HPDE6-E6E7 (cell line): ENCODE results near the gene COPS8.
A peak's percentile ranks its signal among the peaks of the same experiment; 100 is the strongest.

Experiments used
- DNase-seq: peaks from one replicate; pipeline ENCODE4 v3.0.0; 2011; ENCODE audit warnings: missing footprints; ENCODE audit errors: extremely low spot score

The COPS8 gene

DNA sequence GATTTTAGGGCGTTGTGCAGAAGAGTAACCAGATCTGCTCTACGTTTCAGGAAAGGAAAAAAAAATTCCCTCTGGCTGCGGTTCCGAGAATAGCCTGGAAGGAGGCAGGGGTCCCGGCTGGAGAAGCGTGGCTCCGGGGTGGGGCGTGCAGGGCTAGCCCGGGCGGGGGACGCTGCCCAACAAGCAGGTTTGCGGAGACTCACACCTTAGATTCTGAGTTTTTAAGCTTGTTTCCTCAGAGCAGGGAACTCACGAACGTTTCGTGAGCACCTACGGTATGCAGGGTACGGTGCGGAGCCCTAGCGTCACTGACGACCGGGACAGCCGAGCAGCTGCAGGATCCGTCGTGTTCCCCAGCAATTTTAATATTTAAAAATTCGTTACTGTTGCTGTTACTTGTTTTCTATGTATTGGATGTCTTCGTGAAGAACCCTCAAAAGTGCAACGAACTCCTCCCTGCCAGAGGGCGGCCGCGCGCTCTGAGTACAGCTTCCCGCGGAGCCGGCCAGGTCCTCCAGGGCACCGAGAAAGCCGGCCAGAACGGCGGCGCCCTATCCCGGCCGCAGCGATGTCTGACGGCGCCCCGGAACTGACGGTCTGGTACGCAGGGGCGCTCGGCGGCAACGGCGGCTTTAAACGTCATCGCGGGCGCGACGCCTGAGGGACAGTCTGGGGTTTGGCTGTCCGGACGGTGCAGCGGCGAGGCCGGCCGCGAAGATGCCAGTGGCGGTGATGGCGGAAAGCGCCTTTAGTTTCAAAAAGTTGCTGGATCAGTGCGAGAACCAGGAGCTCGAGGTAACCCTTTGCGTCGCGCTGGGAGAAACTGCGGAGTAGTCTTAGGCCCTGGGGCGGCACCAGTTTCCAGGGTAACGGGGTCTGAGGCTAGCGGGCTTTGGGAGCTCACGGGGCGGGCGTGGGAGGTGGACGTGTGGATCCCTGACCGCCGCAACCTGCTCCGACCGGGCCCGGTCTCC is at the start of gene COPS8:
Gene COPS8 (plus strand): TSS at position 642 of the 974 bp plus-strand sequence. CDS start 76 bp downstream, at position 718.
- peak; percentile 95 for DNase-seq

DNA sequence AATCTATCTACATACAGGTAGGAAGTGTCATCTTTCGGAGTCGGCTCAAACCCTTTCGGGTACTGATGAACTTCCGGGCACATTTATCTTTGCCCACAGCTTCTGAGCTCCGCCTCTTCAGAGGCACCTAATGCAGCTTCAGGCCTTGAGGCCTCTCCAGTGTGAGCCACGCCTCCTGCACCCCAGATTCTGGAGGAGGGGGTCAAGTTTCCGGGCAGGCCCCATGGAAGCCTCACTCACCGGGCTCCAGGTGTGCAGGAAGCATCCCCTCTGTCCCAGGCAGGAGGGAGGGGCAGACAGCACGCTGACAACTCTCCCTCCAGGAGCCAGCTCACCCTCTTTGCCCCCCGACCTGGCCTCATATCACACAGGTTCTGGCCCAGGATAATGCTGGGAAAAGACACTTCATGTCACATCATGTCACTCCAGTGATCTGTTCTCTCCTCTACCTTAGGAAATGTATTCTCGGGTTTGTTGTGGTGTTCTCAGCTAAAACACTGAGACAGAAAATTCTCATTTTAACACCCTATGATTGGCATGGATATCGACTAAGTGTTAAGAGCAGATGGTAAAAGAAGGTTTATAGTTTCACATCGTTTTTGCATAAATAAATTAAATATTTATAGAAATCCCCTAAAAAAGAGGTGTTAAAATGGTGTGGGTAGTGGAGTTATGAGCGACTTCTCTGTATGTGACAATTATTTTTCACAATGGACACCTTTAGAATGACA is 46.2 kb upstream of the COPS8 start:
- DNase-seq: no peak

DNA sequence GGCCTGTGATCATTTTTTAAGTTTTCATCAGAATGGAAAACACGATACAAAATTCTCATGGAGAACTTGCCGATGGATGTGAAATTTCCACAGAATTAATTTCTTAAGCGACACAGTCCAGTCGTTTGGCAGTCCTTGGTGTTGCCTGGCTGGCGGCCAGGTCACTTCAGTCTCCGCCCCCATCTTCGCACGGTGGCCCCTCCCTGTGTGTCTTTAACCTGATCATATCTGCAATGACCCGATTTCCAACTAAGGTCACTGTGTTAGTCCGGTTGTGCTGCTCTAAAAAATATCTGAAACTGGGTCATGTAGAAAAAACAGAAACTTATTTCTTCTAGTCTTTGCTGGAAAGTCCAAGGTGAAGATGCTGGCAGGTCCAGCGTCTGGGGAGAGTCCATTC is 44.5 kb upstream of the COPS8 start:
- DNase-seq: no peak

DNA sequence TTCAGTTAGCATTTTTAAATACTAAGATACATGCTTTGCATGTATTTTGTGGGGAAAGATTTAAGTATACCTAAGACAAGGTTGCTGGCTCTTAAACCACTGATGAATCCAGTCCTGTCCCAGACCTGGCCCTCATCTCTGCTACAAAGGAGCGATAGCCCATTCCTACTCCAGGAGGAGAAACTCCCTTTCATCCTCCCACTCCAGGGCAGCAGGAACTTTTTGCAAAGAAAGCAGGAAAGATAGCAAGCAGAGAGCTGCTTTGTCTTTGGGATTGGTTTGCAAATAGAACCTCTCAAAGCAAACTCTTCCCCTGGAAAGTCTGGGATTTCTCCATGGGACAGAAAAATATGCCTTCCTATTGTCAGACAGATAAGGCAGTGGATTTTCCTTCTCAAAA is 43.6 kb upstream of the COPS8 start:
- no peak for DNase-seq

DNA sequence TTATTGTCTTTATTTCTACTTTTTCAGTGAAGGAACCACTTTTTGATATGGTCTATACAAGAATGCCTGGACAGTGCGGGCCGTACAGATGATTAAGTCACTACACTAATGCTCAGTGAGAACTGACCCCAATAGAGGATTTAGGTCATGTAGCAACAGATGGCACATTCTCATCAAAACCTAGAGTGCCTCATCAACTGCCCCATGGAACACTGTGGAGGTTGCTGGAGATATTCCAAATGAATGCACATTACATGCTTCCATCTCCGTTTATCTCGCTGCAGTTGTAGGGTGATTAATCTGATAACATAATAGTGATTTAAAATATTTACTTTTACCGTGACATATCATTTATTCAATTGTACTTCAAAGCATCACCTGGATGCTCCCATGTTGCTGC is 41.8 kb upstream of the COPS8 start:
- DNase-seq: no peak

DNA sequence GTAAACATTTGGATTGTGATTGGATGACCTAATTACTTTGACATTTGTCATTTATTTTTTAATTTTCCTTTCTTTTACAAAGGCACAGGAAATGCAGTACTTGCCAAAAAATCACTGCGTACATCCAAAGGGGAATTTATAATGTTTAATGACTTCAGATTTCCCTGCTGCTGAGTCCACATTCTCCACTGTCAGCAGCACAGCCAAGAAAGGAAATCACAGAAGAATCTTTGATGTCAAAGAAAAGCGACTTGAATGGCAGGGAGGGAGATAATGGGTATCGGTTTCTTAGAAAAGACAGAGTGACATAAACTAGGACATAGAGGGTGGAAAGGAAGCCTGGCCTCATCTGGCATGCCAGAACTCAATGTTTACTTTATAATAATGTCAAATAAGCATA is 41.4 kb upstream of the COPS8 start:
- DNase-seq: no peak

DNA sequence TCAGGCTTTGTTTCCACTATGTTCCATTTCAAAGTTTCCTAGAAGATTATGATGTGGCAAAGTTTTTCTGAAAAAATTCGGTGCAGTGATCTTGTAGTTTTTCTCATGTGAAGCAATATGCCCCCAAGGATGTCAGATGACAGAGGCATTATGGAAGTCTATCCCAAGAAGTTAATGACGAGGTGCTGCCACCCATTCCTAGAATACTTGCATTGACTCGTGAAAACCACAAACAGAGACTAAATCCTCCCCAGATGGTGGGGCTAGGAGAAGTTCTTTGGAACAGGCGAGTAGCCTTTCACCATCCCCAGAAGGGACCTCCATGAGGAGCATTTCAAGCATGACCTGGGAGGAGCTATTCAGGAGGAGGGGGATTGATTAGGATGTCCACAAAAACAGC is 40.2 kb upstream of the COPS8 start:
- no peak for DNase-seq

DNA sequence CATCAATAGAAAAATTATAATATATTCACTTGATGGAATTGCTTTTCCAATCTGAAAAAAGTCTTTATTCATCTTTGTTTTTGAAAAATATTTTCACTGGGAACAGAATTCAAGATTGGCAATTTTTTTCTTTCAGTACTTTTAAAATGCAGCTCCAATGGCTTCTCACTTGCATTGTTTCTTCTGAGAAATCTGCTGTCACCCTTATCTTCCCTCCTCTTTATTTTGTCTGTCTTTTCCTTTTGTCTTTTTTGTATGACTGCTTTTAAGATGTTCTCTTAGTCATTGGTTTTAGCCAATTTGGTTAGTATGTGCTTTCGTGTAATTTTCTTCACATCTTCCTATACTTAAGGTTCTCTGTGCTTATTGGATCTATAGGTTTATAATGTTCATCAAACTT is 37.1 kb upstream of the COPS8 start:
- DNase-seq: no peak

DNA sequence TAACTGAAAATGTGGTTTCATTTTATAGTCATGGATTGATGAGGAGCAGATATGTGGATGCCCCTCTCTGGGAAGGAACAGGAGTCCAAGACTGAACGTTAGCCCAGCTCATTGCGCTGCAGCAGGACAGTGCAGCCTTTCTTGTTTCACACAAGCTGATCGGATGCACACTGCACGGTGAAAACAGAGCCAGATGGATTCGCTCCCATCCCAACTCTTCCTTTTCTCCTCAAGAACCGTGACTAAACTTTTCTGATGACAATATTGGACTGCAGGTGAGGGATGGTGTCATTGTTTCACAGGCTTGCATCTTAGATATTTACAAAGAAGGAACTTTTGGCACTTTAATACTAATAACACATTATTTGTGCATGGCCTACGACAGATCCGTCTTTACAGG is 33.8 kb upstream of the COPS8 start:
- DNase-seq: no peak

DNA sequence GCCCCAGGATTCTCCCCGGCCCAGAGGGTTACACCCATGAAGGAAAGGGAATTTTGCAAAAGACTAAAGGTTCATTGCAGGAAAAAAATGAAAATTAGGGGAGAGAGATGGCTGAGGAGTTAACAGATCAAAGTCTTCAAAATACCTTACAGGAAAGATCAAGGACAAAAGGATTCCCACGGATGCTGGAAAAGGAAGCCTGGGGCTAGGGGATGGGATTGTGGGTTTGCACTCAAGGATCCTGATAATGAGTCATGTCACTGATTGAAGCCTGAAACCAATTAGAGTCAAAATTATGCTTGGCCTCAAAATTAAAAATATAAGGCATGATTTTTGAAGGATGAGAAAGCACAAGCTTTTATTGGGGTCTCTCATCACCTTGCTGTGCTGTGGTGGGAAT is 32.6 kb upstream of the COPS8 start:
- no peak for DNase-seq

DNA sequence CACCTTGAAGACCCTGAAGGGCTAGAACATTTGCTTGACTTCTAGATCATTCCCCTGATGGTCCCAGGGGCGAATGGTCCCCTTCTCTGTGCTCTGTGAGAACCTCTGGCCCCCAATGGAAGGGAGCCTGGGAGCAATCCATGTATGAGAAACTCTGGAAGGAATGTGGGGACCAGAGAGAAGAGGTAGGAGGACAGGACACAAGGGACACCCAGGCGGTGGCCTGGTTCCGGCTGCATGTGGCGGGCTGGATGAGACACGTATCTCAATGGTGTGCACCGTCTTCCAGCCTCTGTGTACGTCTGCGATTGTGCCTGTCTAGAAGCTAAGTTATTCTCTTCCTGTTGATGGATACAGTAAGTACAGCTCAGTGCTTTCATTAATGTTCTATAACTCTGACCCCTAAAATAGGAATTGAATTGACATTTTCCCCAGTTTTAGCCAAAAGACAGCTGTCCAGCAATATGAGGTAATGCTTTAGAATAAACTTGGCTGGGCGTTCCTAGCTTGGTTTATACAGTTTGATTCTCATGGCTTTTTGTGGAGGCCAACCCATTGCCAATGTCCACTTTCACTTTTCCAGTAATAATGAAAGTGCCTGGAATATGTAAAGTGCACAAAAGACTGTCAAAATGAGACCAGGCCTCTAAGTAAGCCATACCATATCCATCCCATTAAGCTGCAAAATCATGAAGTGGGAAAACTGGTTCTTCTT is 30.1 kb upstream of the COPS8 start:
- DNase-seq: no peak

DNA sequence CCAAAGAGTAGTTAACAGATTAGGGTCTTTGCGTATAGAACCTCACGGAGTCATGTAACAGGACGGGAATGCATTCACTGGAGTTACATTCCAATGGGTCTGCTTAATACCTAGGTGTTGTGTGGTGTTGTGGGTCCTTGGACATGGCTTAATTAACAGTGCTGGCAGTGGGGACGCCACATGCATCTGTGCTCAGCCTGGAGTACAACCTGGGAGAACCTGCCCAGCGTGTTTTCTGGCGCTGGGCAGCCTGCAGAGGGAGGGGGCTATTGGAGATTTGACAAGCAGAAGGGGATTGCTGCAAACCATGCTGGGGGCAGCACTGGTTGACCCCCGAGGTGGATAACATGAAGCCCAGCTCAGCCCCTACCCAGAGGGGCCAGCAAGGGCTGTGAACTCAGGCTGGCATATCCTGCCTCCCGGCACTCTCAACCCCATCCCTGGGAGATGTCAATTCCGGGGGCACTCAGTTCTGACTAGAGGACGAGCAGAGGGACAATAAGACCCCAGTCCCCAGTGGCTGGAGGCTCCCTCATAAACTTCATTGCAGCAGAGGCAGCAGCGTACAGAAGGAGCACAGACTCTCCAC is 29.3 kb upstream of the COPS8 start:
- DNase-seq: no peak

DNA sequence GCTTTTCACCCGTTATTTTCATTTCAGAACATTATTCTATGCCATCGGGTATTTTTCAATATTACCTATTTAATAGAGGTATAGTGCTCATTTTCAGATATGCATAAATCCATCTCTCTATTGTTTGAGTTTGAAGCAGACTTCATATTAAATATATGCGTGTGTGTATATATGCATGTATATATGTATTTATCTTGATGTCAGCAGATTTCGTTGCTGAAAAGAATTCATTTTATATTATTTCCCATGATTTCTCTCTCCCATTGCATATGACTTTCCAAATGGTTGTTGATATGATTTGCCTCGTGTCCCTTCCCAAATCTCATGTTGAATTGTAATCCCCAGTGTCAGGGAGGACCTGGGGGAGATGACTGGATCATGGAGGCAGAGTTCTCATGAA is 28.6 kb upstream of the COPS8 start:
- no peak for DNase-seq

DNA sequence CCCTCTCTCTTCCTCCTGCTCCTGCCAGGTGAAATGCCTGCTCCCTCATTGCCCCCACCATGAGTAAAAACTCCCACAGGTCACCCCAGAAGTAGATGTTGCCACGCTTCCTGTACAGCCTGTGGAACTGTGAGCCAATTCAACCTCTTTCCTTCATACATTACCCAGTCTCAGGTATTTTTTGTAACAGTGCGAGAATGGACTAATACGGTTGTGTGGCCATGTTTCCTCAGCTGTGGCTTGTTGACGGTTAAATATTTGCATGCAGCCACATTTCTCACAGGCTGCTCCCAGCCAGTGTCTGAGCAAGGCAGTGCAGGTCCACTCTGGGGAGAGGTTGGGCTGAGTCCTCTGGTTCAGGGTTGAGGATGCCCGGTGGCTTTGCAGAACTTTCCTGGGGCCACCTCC is 27.8 kb upstream of the COPS8 start:
- DNase-seq: no peak

DNA sequence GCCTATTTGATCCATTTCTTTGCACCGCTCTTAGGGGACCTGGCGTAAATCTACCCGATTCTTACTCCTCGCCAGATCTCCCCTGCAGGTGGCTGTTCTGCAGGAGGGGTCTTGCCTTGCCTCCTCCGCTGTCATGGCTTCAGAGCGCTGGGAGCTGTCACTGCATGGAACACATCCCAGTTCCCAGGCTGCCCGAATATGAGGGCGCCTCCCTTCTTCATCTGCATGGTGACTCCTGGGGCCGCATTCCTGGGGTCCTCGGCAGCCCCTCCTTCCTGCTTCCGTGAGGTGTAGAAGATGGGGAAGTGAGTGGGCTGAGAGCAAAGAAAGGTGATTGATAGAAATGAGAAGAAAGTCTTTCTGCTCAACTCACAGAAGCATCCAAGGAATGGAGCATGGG is 27.3 kb upstream of the COPS8 start:
- DNase-seq: no peak

DNA sequence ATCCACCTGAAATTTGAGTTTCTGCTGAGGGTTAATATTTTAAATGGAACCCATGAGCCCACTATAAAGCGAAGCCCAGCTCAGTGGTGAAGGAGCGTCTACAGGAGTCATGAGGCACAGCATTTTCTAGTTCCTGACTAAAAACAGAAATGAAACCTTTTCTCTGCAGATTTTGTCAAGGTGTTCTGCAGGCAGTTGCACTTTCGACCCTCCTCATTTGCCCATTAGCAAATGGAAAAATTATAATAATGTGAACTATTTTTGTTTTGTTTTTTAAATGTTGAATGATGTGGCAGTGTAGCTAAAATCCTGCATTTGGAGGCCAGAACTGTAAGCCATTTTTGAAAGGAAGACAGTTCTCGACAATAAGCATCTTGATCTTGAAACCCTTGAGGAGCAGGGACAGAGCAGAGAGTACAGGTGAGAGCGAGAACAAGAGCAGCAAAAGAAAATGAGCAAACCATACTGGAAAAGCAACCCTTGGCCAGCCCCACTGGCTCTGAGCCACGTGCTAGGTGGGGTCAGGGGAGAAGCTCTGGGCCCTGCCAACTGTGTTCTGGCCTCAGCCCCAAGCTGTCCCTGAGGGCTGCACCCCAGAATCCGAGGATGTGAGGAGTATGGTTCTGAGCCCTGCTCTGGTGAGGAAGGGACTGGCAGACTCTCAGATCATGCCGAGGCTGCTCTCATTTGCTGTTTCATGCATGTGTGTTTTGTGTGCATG is 26.4 kb upstream of the COPS8 start:
- DNase-seq: no peak

DNA sequence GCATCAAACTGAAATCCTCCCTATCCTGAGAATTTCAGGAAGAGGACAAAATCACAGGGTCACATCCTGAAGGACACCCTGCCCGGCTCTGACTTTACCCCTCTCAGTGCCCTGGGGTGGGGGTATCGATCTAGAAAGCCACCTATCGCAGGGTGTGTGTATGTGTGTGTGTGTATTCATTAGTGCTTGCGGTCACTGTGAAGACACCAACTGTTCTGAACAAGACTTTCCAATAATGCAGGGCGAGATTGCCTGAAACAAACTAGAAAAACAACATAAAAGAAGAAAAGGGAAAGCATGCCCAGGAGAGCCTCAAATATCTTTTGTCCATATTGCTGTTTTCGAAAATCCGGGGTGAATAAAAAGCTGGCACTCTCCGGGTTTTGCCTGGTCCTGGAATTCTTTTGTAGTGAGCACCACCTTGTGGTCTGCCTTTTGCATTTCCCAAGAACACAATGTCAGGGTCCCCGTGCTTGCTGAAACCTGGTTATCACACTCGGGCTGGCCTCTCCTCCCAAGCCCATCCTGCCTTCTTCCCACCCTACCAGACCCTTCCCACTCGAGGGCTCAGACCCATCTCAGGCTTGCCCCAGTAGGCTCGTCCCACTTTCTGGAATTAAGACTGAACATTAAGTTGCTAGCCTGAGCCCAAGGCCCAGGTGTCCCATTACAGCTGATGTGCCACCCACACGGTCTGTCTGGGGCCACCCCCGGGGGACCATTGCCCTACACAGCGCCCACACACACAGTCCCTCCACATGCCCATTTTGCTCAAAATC is 25.0 kb upstream of the COPS8 start:
- peak; percentile 65 for DNase-seq

DNA sequence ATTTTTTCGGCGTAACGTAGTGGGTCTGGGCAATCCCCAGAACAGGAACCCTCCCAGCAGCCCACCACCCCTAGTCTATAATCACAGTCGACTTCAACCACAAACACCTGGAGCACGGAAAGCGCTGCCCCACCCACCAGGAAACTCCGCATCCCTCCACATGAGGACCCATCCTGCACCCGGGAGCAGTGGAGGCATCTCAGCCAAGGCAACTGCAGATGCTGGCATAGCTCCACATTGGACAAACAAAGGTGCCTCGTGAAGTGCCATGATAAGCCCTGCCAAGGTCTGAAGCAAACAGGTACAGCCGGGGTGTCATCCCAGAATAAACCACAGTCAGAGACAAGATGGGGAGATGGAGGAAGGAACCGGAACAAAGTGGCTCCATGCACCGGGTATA is 24.3 kb upstream of the COPS8 start:
- DNase-seq: no peak

DNA sequence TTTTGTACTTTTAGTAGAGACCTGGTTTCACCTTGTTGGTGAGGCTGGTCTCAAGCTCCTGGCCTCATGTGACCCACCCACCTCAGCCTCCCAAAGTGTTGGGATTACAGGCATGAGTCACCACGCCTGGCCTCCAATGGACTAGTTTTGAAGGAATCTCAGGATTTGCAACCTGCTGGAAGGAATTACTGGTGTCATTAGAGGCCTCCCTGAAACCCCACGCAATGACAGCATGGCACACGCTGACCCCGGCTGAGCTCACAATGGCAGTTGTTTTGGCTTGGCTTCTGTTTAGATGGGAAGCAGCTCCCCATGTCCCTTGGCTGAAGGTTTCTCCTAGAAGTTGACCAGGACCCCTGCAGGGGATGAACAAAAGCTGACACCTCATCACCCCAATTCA is 23.1 kb upstream of the COPS8 start:
- no peak for DNase-seq
